IMR-90 (cell line): Measurements from ENCODE around the gene HRAS. TPM values are rescaled to one million over a fixed set of nuclear protein-coding genes. Genes with fewer than 3 reads are reported as not detected.

Experiments
- ATAC-seq: fragments of 200-7000 bp; cut with Tn5 transposase; 2 replicates; pipeline ENCODE4 v1.9.1; 2020; ENCODE audit warnings: low read depth, mild to moderate bottlenecking, moderate library complexity
- BruUV-seq: library from RNA; stranded (reverse); fragments of 400-500 nt; replicated peaks from 2 replicates; lab custom pipeline; 2021; lab: Mats Ljungman, UMichigan
- CTCF ChIA-PET: fragments of 300-600 bp; formaldehyde crosslinking; extraction: SDS; loops from one replicate; lab custom pipeline; 2021; ENCODE audit warnings: antibody characterized with exemption; lab: Yijun Ruan, JAX
- POLR2A ChIA-PET: fragments of 300-600 bp; sonication (Branson Sonifier 250); formaldehyde crosslinking; loops from one replicate; lab custom pipeline; 2022; ENCODE audit warnings: antibody characterized with exemption; ENCODE audit not compliant: unreplicated experiment; lab: Charles Lee
- DNase-seq: peaks from one replicate; pipeline ENCODE4 v3.0.0; 2013
- H2AFZ ChIP-seq: replicated peaks from 2 replicates; pipeline ENCODE3; 2013; ENCODE audit warnings: low read length, mild to moderate bottlenecking; ENCODE audit not compliant: poor library complexity
- H2AK5ac ChIP-seq: 2 replicates; pipeline ENCODE4 v1.6.1; 2013; ENCODE audit warnings: low read depth, low read length, inconsistent platforms
- H2AK9ac ChIP-seq: replicated peaks from 2 replicates; pipeline ENCODE3; 2013; ENCODE audit warnings: mild to moderate bottlenecking, low read depth, low read length, moderate library complexity; ENCODE audit not compliant: poor library complexity
- H2BK120ac ChIP-seq: 2 replicates; pipeline ENCODE4 v1.6.1; 2013; ENCODE audit warnings: low read depth, low read length, inconsistent platforms
- H2BK15ac ChIP-seq: 3 replicates; pipeline ENCODE4 v1.6.1; 2013; ENCODE audit warnings: low read depth, low read length, inconsistent platforms
- H2BK20ac ChIP-seq: 2 replicates; pipeline ENCODE4 v1.6.1; 2013; ENCODE audit warnings: low read depth, mild to moderate bottlenecking, inconsistent platforms, low read length, moderate library complexity
- H2BK5ac ChIP-seq: 2 replicates; pipeline ENCODE4 v1.6.1; 2013; ENCODE audit warnings: mild to moderate bottlenecking, low read depth, low read length, inconsistent platforms; ENCODE audit not compliant: poor library complexity, severe bottlenecking
- H3K14ac ChIP-seq: replicated peaks from 2 replicates; pipeline ENCODE4 v1.6.1; 2013; ENCODE audit warnings: low read depth, low read length, inconsistent platforms
- H3K18ac ChIP-seq: 2 replicates; pipeline ENCODE4 v1.6.1; 2013; ENCODE audit warnings: low read depth, low read length, control low read depth
- H3K23ac ChIP-seq: 2 replicates; pipeline ENCODE4 v1.6.1; 2013; ENCODE audit warnings: low read depth, low read length, inconsistent platforms
- H3K27ac ChIP-seq: 2 replicates; pipeline ENCODE4 v1.5.1; 2013; ENCODE audit warnings: mild to moderate bottlenecking, control low read depth, low read length; ENCODE audit not compliant: insufficient read depth
- H3K27me3 ChIP-seq: 2 replicates; pipeline ENCODE4 v1.6.1; 2013; ENCODE audit warnings: low read length; ENCODE audit not compliant: control insufficient read depth, insufficient read depth
- H3K36me3 ChIP-seq: 2 replicates; pipeline ENCODE4 v1.6.1; 2013; ENCODE audit warnings: low read length, mixed read lengths; ENCODE audit not compliant: control insufficient read depth, insufficient read depth
- H3K4ac ChIP-seq: 2 replicates; pipeline ENCODE4 v1.6.1; 2013; ENCODE audit warnings: low read depth, low read length, inconsistent platforms
- H3K4me1 ChIP-seq: 2 replicates; pipeline ENCODE4 v1.6.1; 2013; ENCODE audit warnings: low read length, mixed read lengths; ENCODE audit not compliant: control insufficient read depth, insufficient read depth
- H3K4me2 ChIP-seq: 2 replicates; pipeline ENCODE4 v1.6.1; 2013; ENCODE audit warnings: low read depth, mild to moderate bottlenecking, control low read depth, low read length, moderate library complexity
- H3K4me3 ChIP-seq: 2 replicates; pipeline ENCODE4 v1.5.1; 2013; ENCODE audit warnings: low read depth, mild to moderate bottlenecking, control low read depth, low read length, moderate library complexity; ENCODE audit not compliant: insufficient read depth
- H3K56ac ChIP-seq: 2 replicates; pipeline ENCODE4 v1.6.1; 2013; ENCODE audit warnings: low read length, inconsistent platforms; ENCODE audit not compliant: insufficient read depth; ENCODE audit errors: extremely low read depth
- H3K79me1 ChIP-seq, 2 experiments: 2 replicates each; pipeline ENCODE4 v1.6.1; 2013; ENCODE audit warnings: low read length in 2 of 2, inconsistent platforms in 1 of 2, low read depth in 1 of 2
- H3K9ac ChIP-seq: 2 replicates; pipeline ENCODE4 v1.6.1; 2013; ENCODE audit warnings: low read depth, low read length, control low read depth
- H3K9me1 ChIP-seq: 2 replicates; pipeline ENCODE4 v1.6.1; 2013; ENCODE audit warnings: low read length, inconsistent platforms; ENCODE audit not compliant: insufficient read depth
- H3K9me3 ChIP-seq: 2 replicates; pipeline ENCODE4 v1.6.1; 2013; ENCODE audit warnings: low read length; ENCODE audit not compliant: control insufficient read depth, insufficient read depth
- H4K20me1 ChIP-seq: 2 replicates; pipeline ENCODE4 v1.6.1; 2013; ENCODE audit warnings: low read length, inconsistent platforms; ENCODE audit not compliant: insufficient read depth
- H4K5ac ChIP-seq: 2 replicates; pipeline ENCODE4 v1.6.1; 2013; ENCODE audit warnings: mild to moderate bottlenecking, low read depth, low read length, control low read depth
- H4K8ac ChIP-seq, 2 experiments: 2 replicates each; pipeline ENCODE4 v1.6.1; 2013; ENCODE audit warnings: low read depth in 2 of 2, low read length in 2 of 2, control low read depth in 1 of 2, inconsistent platforms in 1 of 2
- H4K91ac ChIP-seq: 2 replicates; pipeline ENCODE4 v1.6.1; 2013; ENCODE audit warnings: low read depth, low read length, inconsistent platforms; ENCODE audit not compliant: insufficient read depth
- CEBPB ChIP-seq: IDR thresholded peaks from 2 replicates; pipeline ENCODE4 v1.6.1; 2012; ENCODE audit warnings: low read depth, low read length, improper control_type of control experiment
- FOS ChIP-seq: fragments of 150-350 bp; IDR thresholded peaks from 2 replicates; pipeline ENCODE4 v1.6.1; 2016; ENCODE audit warnings: low read depth, low read length
- MAFK ChIP-seq: IDR thresholded peaks from 2 replicates; pipeline ENCODE4 v1.6.1; 2012; ENCODE audit warnings: low read depth, low read length, improper control_type of control experiment
- NFE2L2 ChIP-seq: fragments of 150-350 bp; IDR thresholded peaks from 2 replicates; pipeline ENCODE4 v1.6.1; 2016; ENCODE audit warnings: low read depth, mild to moderate bottlenecking, low read length
- WGBS, 2 experiments: methylation state at CpG; one replicate each; pipeline versions ENCODE4 v1.1.5 to v1.1.7; 2013; ENCODE audit warnings: missing lambda C conversion rate in 2 of 2; ENCODE audit not compliant: insufficient read length in 1 of 2; ENCODE audit errors: extremely low coverage in 2 of 2; 5-methylcytosine and 5-hydroxymethylcytosine counted together
- dilution Hi-C: fragments of 300-500 bp; cut with HindIII; formaldehyde crosslinking; loops from one replicate; pipeline ENCODE4 v1.14.3; 2018; ENCODE audit warnings: low sequenced_read_pairs; ENCODE audit not compliant: unreplicated experiment
- in situ Hi-C: fragments of 300-500 bp; cut with MboI; formaldehyde crosslinking; loops from 3 replicates; pipeline ENCODE4 v1.14.3; 2019; ENCODE audit warnings: low sequenced_read_pairs, inconsistent platforms, mixed read lengths
- intact Hi-C: fragments of 100-400 bp; cut with micrococcal nuclease; formaldehyde crosslinking; loops from 2 replicates; pipeline ENCODE4 v1.10.0; 2022
- polyA plus RNA-seq, 3 experiments: library from polyadenylated mRNA; depleted of rRNA; stranded (reverse); fragments of >200 nt; gene quantifications; 2 replicates each; pipeline ENCODE4 v1.2.3, GENCODE V29; 2012; ENCODE audit warnings: low replicate concordance in 1 of 3
- total RNA-seq: library from RNA; depleted of rRNA; stranded (reverse); fragments of >200 nt; gene quantifications from 2 replicates; pipeline ENCODE4 v1.2.3, GENCODE V29; 2012

The HRAS gene
- total and polyA plus RNA-seq, 2 of the 4 experiments (the other 2 are of a cell fraction): 108 to 123 TPM

GRCh38 chr11:571802-572185 lies 36.4 kb upstream of the HRAS start:
- no peak overlapping the region for H2BK5ac ChIP-seq
- no TSS peak for BruUV-seq
- H2AFZ ChIP-seq: no peak overlapping the region
- no peak overlapping the region for H3K4me2 ChIP-seq
- H4K5ac ChIP-seq: no peak overlapping the region
- ChIA-PET CTCF (interaction anchor here (0.6 kb wide), 1 partner anchor 175 kb away, joined by 5 read pairs; no protein-coding TSS in a partner anchor), POLR2A (no interaction called here)
- intact Hi-C loops (no loop called here), in situ Hi-C loops (no loop called here), dilution Hi-C loops (no loop called here)
- H3K4me3 ChIP-seq: no peak overlapping the region
- no peak overlapping the region for H2BK120ac ChIP-seq
- H3K14ac ChIP-seq: no peak overlapping the region
- no peak overlapping the region for H4K91ac ChIP-seq
- DNase-seq (no peak), ATAC-seq (no peak)
- H3K4ac ChIP-seq: no peak overlapping the region
- no peak overlapping the region for H2AK5ac ChIP-seq
- peaks cover 11 to 24% of the 10 kb centered on the region in 2 experiments; a peak in 3 of 4 replicates for H3K79me1 ChIP-seq
- H3K36me3 ChIP-seq: peaks cover 6% of the 10 kb centered on the region
- H3K9ac ChIP-seq: no peak overlapping the region
- 54% methylated on average over 3 of the region's 8 CpGs; no CpG with 5 or more reads in 1 of the 2 experiments for WGBS, 2 experiments
- peaks cover 17% of the 10 kb centered on the region for H3K4me1 ChIP-seq
- no peaks in the 10 kb centered on the region; the same call in 1 of the 2 replicates for H3K27me3 ChIP-seq
- no peak overlapping the region for H2AK9ac ChIP-seq
- peaks cover 17% of the 10 kb centered on the region for H4K20me1 ChIP-seq
- H2BK20ac ChIP-seq: no peak overlapping the region
- H3K9me1 ChIP-seq: 0 out of 2 replicates have a peak, but pooled peaks cover 3% of the 10 kb centered on the region
- no peak overlapping the region for H3K23ac ChIP-seq
- H2BK15ac ChIP-seq: no peak overlapping the region
- H3K27ac ChIP-seq: no peak overlapping the region
- no peak overlapping the region for H3K56ac ChIP-seq
- H3K18ac ChIP-seq: no peak overlapping the region
- H3K9me3 ChIP-seq: no peaks in the 10 kb centered on the region
- TF ChIP-seq FOS (no peak), MAFK (no peak), NFE2L2 (no peak), CEBPB (no peak)
- H4K8ac ChIP-seq: no peak overlapping the region
